H1 (cell line): ENCODE data around the gene GRAMD4. TPM values are rescaled to one million over a fixed set of nuclear protein-coding genes. Genes with fewer than 3 reads are reported as not detected.

Experiments
- CTCF ChIA-PET: fragments of 300-600 bp; sonication (Branson Sonifier 250); formaldehyde crosslinking; loops from one replicate; lab custom pipeline; 2021; ENCODE audit not compliant: partially characterized antibody; lab: Charles Lee
- POLR2A ChIA-PET: fragments of 300-600 bp; sonication (Branson Sonifier 250); formaldehyde crosslinking; loops from one replicate; lab custom pipeline; 2021; ENCODE audit warnings: inconsistent platforms; ENCODE audit not compliant: partially characterized antibody; lab: Charles Lee
- DNase-seq, 2 experiments: peaks; one replicate each; pipeline versions ENCODE4 v3.0.0 to v3.0.0-alpha.2; 2010 to 2022; ENCODE audit warnings: low spot score in 2 of 2, low read depth in 1 of 2, mixed read lengths in 1 of 2
- FAIRE-seq: peaks from 2 replicates; lab custom pipeline; 2011; peaks lifted over from hg19 to GRCh38; lab: Jason Lieb, UNC
- H2AFZ ChIP-seq: 2 replicates; pipeline ENCODE4 v1.8.1; 2012; ENCODE audit warnings: low read length, inconsistent platforms
- H2AK5ac ChIP-seq: 2 replicates; pipeline ENCODE4 v1.6.1; 2013; ENCODE audit warnings: low read depth, low read length
- H2BK120ac ChIP-seq: replicated peaks from 2 replicates; pipeline ENCODE3; 2013; ENCODE audit warnings: low read depth, low read length, inconsistent platforms
- H2BK12ac ChIP-seq: 2 replicates; pipeline ENCODE4 v1.6.1; 2013; ENCODE audit warnings: low read depth, low read length
- H2BK15ac ChIP-seq: 2 replicates; pipeline ENCODE4 v1.6.1; 2013; ENCODE audit warnings: low read length
- H2BK20ac ChIP-seq: 2 replicates; pipeline ENCODE4 v1.6.1; 2013; ENCODE audit warnings: low read length
- H2BK5ac ChIP-seq: 2 replicates; pipeline ENCODE4 v1.6.1; 2013; ENCODE audit warnings: low read depth, low read length
- H3K14ac ChIP-seq: 2 replicates; pipeline ENCODE4 v1.6.1; 2013; ENCODE audit warnings: inconsistent platforms; ENCODE audit not compliant: insufficient read length
- H3K18ac ChIP-seq: 2 replicates; pipeline ENCODE4 v1.6.1; 2013; ENCODE audit warnings: low read length; ENCODE audit errors: extremely low read depth
- H3K23ac ChIP-seq: 2 replicates; pipeline ENCODE4 v1.6.1; 2013; ENCODE audit warnings: inconsistent platforms; ENCODE audit not compliant: insufficient read length
- H3K23me2 ChIP-seq: 2 replicates; pipeline ENCODE4 v1.6.1; 2013; ENCODE audit warnings: low read depth, low read length
- H3K27ac ChIP-seq: 2 replicates; pipeline ENCODE4 v1.6.1; 2011; ENCODE audit warnings: low read depth, low read length, inconsistent platforms
- H3K27me3 ChIP-seq, 4 experiments: replicated peaks in 1 of 4; 1 replicate in 1 of 4; 2 replicates in 3 of 4; pipeline versions ENCODE4 v1.6.1 to v1.8.1; 2011 to 2013; ENCODE audit warnings: low read length in 3 of 4, mild to moderate bottlenecking in 3 of 4, inconsistent platforms in 2 of 4, mixed read lengths in 2 of 4, moderate library complexity in 1 of 4; ENCODE audit not compliant: control insufficient read depth in 3 of 4, insufficient read depth in 3 of 4; ENCODE audit errors: extremely low read depth in 1 of 4
- H3K36me3 ChIP-seq, 4 experiments: 2 replicates each; pipeline versions ENCODE4 v1.6.1 to v1.8.1; 2011 to 2013; ENCODE audit warnings: mild to moderate bottlenecking in 4 of 4, low read length in 3 of 4, moderate library complexity in 2 of 4, control low read depth in 1 of 4, inconsistent platforms in 1 of 4; ENCODE audit not compliant: insufficient read depth in 4 of 4, control insufficient read depth in 2 of 4
- H3K4ac ChIP-seq: replicated peaks from 2 replicates; pipeline ENCODE3; 2013; ENCODE audit warnings: low read length, low read depth, mixed read lengths, inconsistent platforms; ENCODE audit not compliant: insufficient read length
- H3K4me1 ChIP-seq, 4 experiments: replicated peaks in 1 of 4; 1 replicate in 1 of 4; 2 replicates in 3 of 4; pipeline versions ENCODE4 v1.6.1 to v1.8.1; 2011 to 2013; ENCODE audit warnings: low read length in 3 of 4, inconsistent platforms in 2 of 4, mixed read lengths in 1 of 4; ENCODE audit not compliant: insufficient read depth in 4 of 4, control insufficient read depth in 3 of 4
- H3K4me2 ChIP-seq, 2 experiments: 2 replicates each; pipeline versions ENCODE4 v1.6.1 to v1.8.1; 2011 to 2013; ENCODE audit warnings: low read depth in 2 of 2, low read length in 2 of 2, control low read depth in 1 of 2, inconsistent platforms in 1 of 2, mild to moderate bottlenecking in 1 of 2; ENCODE audit not compliant: insufficient read depth in 1 of 2
- H3K4me3 ChIP-seq, 4 experiments: fragments of 200-600, 300-600 bp in 1 of 4; sonication (generic), shearing (Covaris generic), sonication (Bioruptor Twin) in 1 of 4; 2 replicates each; pipeline versions ENCODE4 v1.5.1 to v1.8.1; 2011 to 2016; ENCODE audit warnings: low read length in 4 of 4, low read depth in 3 of 4, control low read depth in 2 of 4, inconsistent platforms in 2 of 4, mild to moderate bottlenecking in 2 of 4, mixed read lengths in 1 of 4, moderate library complexity in 1 of 4; ENCODE audit not compliant: insufficient read depth in 2 of 4; ENCODE audit errors: extremely low read depth in 1 of 4
- H3K56ac ChIP-seq: replicated peaks from 2 replicates; pipeline ENCODE3; 2013; ENCODE audit warnings: low read depth, mild to moderate bottlenecking, mixed read lengths, low read length, inconsistent platforms; ENCODE audit not compliant: insufficient read length
- H3K79me1 ChIP-seq: 2 replicates; pipeline ENCODE4 v1.6.1; 2013; ENCODE audit warnings: low read depth, low read length, control low read depth
- H3K79me2 ChIP-seq, 2 experiments: 2 replicates each; pipeline versions ENCODE4 v1.6.1 to v1.8.1; 2012 to 2013; ENCODE audit warnings: low read length in 2 of 2, mild to moderate bottlenecking in 2 of 2, inconsistent platforms in 1 of 2; ENCODE audit not compliant: insufficient read depth in 2 of 2, control insufficient read depth in 1 of 2
- H3K9ac ChIP-seq, 4 experiments: replicated peaks in 1 of 4; 1 replicate in 1 of 4; 2 replicates in 3 of 4; pipeline versions ENCODE4 v1.6.1 to v1.8.1; 2011 to 2013; ENCODE audit warnings: low read depth in 3 of 4, low read length in 3 of 4, control low read depth in 2 of 4, mild to moderate bottlenecking in 2 of 4, moderate library complexity in 2 of 4, inconsistent platforms in 1 of 4; ENCODE audit errors: extremely low read depth in 1 of 4
- H3K9me3 ChIP-seq, 2 experiments: 2 replicates each; pipeline versions ENCODE4 v1.6.1 to v1.8.1; 2012 to 2013; ENCODE audit warnings: mild to moderate bottlenecking in 2 of 2, moderate library complexity in 2 of 2, control low read depth in 1 of 2, inconsistent platforms in 1 of 2, low read depth in 1 of 2, low read length in 1 of 2, mixed read lengths in 1 of 2; ENCODE audit not compliant: insufficient read depth in 2 of 2
- H4K20me1 ChIP-seq, 2 experiments: replicated peaks in 1 of 2; 2 replicates each; pipeline versions ENCODE3 to v1.8.1; 2011 to 2013; ENCODE audit warnings: inconsistent platforms in 2 of 2, low read length in 2 of 2, mild to moderate bottlenecking in 1 of 2; ENCODE audit not compliant: insufficient read depth in 2 of 2, control insufficient read depth in 1 of 2
- H4K5ac ChIP-seq: 2 replicates; pipeline ENCODE4 v1.6.1; 2013; ENCODE audit warnings: low read length, low read depth, mixed read lengths, inconsistent platforms; ENCODE audit not compliant: insufficient read length
- H4K8ac ChIP-seq: 2 replicates; pipeline ENCODE4 v1.8.0; 2013; ENCODE audit warnings: mild to moderate bottlenecking, moderate library complexity, low read length, inconsistent platforms; ENCODE audit not compliant: insufficient read depth; ENCODE audit errors: extremely low read depth
- H4K91ac ChIP-seq: replicated peaks from 2 replicates; pipeline ENCODE3; 2013; ENCODE audit warnings: low read length, mixed read lengths, inconsistent platforms; ENCODE audit not compliant: insufficient read length
- BRCA1 ChIP-seq: IDR thresholded peaks from 2 replicates; pipeline ENCODE4 v1.6.1; 2012; ENCODE audit warnings: low read depth, low read length, improper control_type of control experiment
- FOSL1 ChIP-seq: IDR thresholded peaks from 2 replicates; pipeline ENCODE4 v1.6.1; 2011; ENCODE audit warnings: mild to moderate bottlenecking, low read depth, low read length, moderate library complexity; ENCODE audit not compliant: insufficient read depth
- GTF2F1 ChIP-seq: IDR thresholded peaks from 2 replicates; pipeline ENCODE4 v1.6.1; 2012; ENCODE audit warnings: low read depth, low read length, improper control_type of control experiment, borderline replicate concordance
- JUN ChIP-seq: IDR thresholded peaks from 2 replicates; pipeline ENCODE4 v1.6.1; 2011; ENCODE audit warnings: low read depth, mild to moderate bottlenecking, improper control_type of control experiment, low read length
- KDM1A ChIP-seq: fragments of 200-600, 300-600 bp; sonication (generic); IDR thresholded peaks from 2 replicates; pipeline ENCODE4 v1.7.1; 2016; ENCODE audit warnings: mild to moderate bottlenecking, low read length, borderline replicate concordance
- WGBS, 2 experiments: shearing (Covaris generic) in 1 of 2; methylation state at CpG; one replicate each; pipeline versions ENCODE4 v1.1.6 to v1.1.7; 2013 to 2015; ENCODE audit warnings: low lambda C conversion rate in 2 of 2, mixed read lengths in 2 of 2, inconsistent platforms in 1 of 2, low coverage in 1 of 2, missing lambda C conversion rate in 1 of 2; ENCODE audit not compliant: insufficient replicate concordance in 2 of 2, insufficient coverage in 1 of 2, insufficient read length in 1 of 2; ENCODE audit errors: extremely low coverage in 1 of 2, missing lambda C conversion rate in 1 of 2; 5-methylcytosine and 5-hydroxymethylcytosine counted together
- polyA plus RNA-seq, 7 experiments: library from polyadenylated mRNA; depleted of rRNA in 3 of 7; stranded (reverse) in 5 of 7; unstranded in 2 of 7; fragments of >200 nt in 5 of 7; fragments of 200-250 nt in 2 of 7; gene quantifications; 1 replicate in 5 of 7; 2 replicates in 1 of 7; 4 replicates in 1 of 7; pipeline versions ENCODE4 v1.2.1 to v1.2.3, GENCODE V29; 2011 to 2013; ENCODE audit warnings: missing spikeins in 2 of 7, mixed read lengths in 2 of 7
- total RNA-seq: library from RNA; stranded (reverse); fragmentation: NEBNext Ultra II Directional; extraction: Animal tissue kit (Norgen Biotek cat#: 25700); gene quantifications from 2 replicates; pipeline ENCODE4 v1.2.1, GENCODE V29; 2021
- TF ChIP-seq, protein P1 (sequence below): IDR thresholded peaks from 2 replicates; pipeline ENCODE4 v1.6.1; 2011; ENCODE audit warnings: low read depth, mild to moderate bottlenecking, low read length; ENCODE audit not compliant: insufficient read depth
- TF ChIP-seq, protein P2 (sequence below): IDR thresholded peaks from 2 replicates; pipeline ENCODE4 v1.6.1; 2011; ENCODE audit warnings: low read length, improper control_type of control experiment

Gene GRAMD4
- total and polyA plus RNA-seq, 2 of the 8 experiments (the other 6 are each of a cell fraction or from before 2014, with no cell fraction given), result 7.9 to 25.6 TPM

GRCh38 chr22:46582281-46582933 lies 37.8 kb upstream of the GRAMD4 start:
- no peak overlapping the region for H3K9ac ChIP-seq
- H3K4me3 ChIP-seq, result no peak overlapping the region
- no peak overlapping the region for H2BK15ac ChIP-seq
- no peak overlapping the region for H2BK120ac ChIP-seq
- H3K4me2 ChIP-seq, result no peak overlapping the region
- CTCF ChIA-PET, result interaction anchor here (1.3 to 1.4 kb wide), 3 partner anchors 19 to 88 kb away, joined by 3 to 7 read pairs (median 3); no protein-coding TSS in a partner anchor
- no peak overlapping the region for H2BK20ac ChIP-seq
- H3K18ac ChIP-seq, result no peak overlapping the region; the same call in 1 of the 2 replicates
- no peak overlapping the region for H4K91ac ChIP-seq
- FAIRE-seq (no peak), DNase-seq (no peak)
- no peaks in the 10 kb centered on the region for H3K36me3 ChIP-seq
- H2BK12ac ChIP-seq, result no peak overlapping the region
- no peak overlapping the region for H3K14ac ChIP-seq
- H3K56ac ChIP-seq, result no peak overlapping the region
- peaks cover 0 to 6% of the 10 kb centered on the region in 2 experiments; a peak in 1 of 4 replicates for H3K79me2 ChIP-seq
- no peak overlapping the region for H2AFZ ChIP-seq
- H3K27ac ChIP-seq, result no peak overlapping the region
- no peak overlapping the region for H3K4ac ChIP-seq
- no peak overlapping the region; the same call in 1 of the 2 replicates for H4K8ac ChIP-seq
- peaks cover 0 to 29% (median 18%) of the 10 kb centered on the region in 4 experiments; a peak in 6 of 7 replicates for H3K4me1 ChIP-seq
- H3K79me1 ChIP-seq, result peaks cover 20% of the 10 kb centered on the region
- POLR2A ChIA-PET, result interaction anchor here (1.0 to 1.5 kb wide), 2 partner anchors 21 to 178 kb away, joined by 3 read pairs; no protein-coding TSS in a partner anchor
- H4K5ac ChIP-seq, result no peak overlapping the region
- peaks cover 5% of the 10 kb centered on the region; the same call in 1 of the 2 replicates for H3K23me2 ChIP-seq
- H3K27me3 ChIP-seq, result peaks cover 0 to 11% (median 5%) of the 10 kb centered on the region in 4 experiments; a peak in 3 of 7 replicates
- WGBS, 2 experiments, result 87% methylated on average over 14 of the region's 14 CpGs; no CpG with 5 or more reads in 1 of the 2 experiments
- no peaks in the 10 kb centered on the region for H3K9me3 ChIP-seq
- H4K20me1 ChIP-seq, result peaks cover 1 to 24% of the 10 kb centered on the region in 2 experiments
- no peak overlapping the region for H2BK5ac ChIP-seq
- H2AK5ac ChIP-seq, result 0 out of 2 replicates have a peak overlapping the region, but pooled peaks have one; percentile 15
- H3K23ac ChIP-seq, result no peak overlapping the region
- TF ChIP-seq, protein P1, sequence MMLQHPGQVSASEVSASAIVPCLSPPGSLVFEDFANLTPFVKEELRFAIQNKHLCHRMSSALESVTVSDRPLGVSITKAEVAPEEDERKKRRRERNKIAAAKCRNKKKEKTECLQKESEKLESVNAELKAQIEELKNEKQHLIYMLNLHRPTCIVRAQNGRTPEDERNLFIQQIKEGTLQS, result no peak
- TF ChIP-seq GTF2F1 (no peak), KDM1A (no peak), JUN (no peak), BRCA1 (no peak), FOSL1 (no peak)
- TF ChIP-seq, protein P2, sequence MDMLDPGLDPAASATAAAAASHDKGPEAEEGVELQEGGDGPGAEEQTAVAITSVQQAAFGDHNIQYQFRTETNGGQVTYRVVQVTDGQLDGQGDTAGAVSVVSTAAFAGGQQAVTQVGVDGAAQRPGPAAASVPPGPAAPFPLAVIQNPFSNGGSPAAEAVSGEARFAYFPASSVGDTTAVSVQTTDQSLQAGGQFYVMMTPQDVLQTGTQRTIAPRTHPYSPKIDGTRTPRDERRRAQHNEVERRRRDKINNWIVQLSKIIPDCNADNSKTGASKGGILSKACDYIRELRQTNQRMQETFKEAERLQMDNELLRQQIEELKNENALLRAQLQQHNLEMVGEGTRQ, result no peak
